ENCODE data around the gene PGC.

DNA sequence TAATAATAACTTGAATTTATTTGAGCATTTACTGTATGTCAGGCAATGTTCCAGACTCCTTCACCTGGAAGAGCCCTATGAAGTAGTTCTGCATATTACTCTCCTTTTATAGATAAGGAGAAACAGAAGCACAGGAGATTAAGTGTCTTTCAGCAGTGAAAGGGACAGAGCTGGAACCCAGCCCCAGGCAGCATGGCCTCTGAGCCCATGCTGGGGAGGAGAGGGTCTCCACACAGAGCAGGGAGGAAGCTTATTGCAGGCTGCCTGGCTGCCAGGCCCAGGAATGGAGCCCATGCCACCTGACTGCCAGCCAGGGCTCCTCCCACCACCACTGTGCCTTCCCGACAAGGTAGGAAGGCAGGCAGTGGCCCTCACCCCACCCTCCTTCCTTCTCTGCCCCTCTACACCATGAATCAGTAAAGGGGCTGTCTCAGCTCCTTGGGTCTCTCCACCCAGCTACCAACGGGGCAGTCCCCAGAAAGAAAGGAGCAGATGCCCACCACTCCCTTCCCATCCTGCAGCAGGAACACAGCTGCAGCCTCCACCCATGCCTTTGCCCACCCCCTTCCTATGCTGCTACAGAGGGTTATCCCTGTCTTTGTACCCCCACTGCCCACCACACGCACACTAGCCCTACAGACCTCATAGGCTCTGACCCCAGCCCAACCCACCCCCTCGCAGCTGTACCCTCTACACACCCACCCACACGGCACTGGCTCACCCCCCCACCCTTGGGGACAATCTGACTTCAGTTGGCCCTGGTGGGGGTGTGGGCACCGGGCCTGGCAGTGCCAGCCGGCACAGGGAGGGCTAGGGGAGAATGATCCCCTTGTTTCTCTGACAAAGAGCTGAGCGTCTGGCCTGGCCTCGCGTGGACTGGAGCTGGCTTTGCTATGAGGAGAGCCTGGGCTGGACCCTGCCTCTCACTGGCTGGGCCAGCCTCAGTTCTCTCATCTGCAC, 53.6 kb downstream of the PGC start:
- TF ChIP-seq, protein P1, sequence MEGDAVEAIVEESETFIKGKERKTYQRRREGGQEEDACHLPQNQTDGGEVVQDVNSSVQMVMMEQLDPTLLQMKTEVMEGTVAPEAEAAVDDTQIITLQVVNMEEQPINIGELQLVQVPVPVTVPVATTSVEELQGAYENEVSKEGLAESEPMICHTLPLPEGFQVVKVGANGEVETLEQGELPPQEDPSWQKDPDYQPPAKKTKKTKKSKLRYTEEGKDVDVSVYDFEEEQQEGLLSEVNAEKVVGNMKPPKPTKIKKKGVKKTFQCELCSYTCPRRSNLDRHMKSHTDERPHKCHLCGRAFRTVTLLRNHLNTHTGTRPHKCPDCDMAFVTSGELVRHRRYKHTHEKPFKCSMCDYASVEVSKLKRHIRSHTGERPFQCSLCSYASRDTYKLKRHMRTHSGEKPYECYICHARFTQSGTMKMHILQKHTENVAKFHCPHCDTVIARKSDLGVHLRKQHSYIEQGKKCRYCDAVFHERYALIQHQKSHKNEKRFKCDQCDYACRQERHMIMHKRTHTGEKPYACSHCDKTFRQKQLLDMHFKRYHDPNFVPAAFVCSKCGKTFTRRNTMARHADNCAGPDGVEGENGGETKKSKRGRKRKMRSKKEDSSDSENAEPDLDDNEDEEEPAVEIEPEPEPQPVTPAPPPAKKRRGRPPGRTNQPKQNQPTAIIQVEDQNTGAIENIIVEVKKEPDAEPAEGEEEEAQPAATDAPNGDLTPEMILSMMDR (conservative IDR thresholded peaks at IDR 0.05 in 1 of 2, IDR thresholded peaks at IDR 0.05 in 1 of 2; ENCODE audit: extremely low read depth in 1 of 2, insufficient read depth in 1 of 2, low read depth in 1 of 2, low read length in 2 of 2), result no peak
- no peak for TF ChIP-seq EZH2 (IDR thresholded peaks at IDR 0.05; ENCODE audit: borderline replicate concordance, low read length)
